ENCODE measurements around the gene SLC6A20.

DNA sequence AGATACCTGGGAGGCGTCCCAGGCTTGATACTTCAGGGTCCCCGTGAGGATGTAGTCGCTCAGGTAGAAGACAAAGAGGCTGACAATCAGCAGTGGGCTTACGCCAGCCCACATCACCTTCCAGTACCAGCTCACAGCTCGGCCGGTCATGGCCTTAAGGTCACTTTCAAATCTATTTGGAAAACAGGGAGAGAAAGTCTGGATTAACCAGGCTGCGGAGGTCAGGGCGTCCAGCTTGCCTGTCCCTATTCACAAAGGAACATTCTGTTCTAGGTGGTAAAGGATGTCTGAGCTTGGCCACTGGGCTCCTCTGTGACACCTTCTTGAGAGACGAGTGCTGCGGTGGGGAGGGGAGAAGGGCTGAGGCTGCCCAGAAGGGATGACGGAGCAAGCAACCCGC lies 36.5 kb downstream of the SLC6A20 start:
- TF ChIP-seq, protein P1, sequence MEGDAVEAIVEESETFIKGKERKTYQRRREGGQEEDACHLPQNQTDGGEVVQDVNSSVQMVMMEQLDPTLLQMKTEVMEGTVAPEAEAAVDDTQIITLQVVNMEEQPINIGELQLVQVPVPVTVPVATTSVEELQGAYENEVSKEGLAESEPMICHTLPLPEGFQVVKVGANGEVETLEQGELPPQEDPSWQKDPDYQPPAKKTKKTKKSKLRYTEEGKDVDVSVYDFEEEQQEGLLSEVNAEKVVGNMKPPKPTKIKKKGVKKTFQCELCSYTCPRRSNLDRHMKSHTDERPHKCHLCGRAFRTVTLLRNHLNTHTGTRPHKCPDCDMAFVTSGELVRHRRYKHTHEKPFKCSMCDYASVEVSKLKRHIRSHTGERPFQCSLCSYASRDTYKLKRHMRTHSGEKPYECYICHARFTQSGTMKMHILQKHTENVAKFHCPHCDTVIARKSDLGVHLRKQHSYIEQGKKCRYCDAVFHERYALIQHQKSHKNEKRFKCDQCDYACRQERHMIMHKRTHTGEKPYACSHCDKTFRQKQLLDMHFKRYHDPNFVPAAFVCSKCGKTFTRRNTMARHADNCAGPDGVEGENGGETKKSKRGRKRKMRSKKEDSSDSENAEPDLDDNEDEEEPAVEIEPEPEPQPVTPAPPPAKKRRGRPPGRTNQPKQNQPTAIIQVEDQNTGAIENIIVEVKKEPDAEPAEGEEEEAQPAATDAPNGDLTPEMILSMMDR (IDR thresholded peaks at IDR 0.05) = no peak
- TF ChIP-seq POLR2A (IDR thresholded peaks at IDR 0.05) = no peak
